GM12878 (cell line): Measurements from ENCODE around the gene ARID1A. TPM values are rescaled to one million over a fixed set of nuclear protein-coding genes. Genes with fewer than 3 reads are reported as not detected.

Experiments used
- ATAC-seq: fragments of 200-7000 bp; cut with Tn5 transposase; 3 replicates; pipeline ENCODE4 v1.9.1; 2020; ENCODE audit warnings: mild to moderate bottlenecking, moderate library complexity
- BruUV-seq: library from RNA; stranded (reverse); fragments of 400-500 nt; replicated peaks from 2 replicates; lab custom pipeline; 2021; lab: Mats Ljungman, UMichigan
- CTCF ChIA-PET: fragments of 300-600 bp; sonication (Branson Sonifier 250); formaldehyde crosslinking; extraction: SDS; loops from one replicate; lab custom pipeline; 2021; ENCODE audit warnings: inconsistent platforms; lab: Yijun Ruan, JAX
- POLR2A ChIA-PET: fragments of 350-600 bp; formaldehyde crosslinking; extraction: SDS; loops from one replicate; lab custom pipeline; 2021; ENCODE audit warnings: inconsistent platforms; lab: Charles Lee
- RAD21 ChIA-PET: fragments of 300-600 bp; sonication (Branson Sonifier 250); formaldehyde crosslinking; loops from one replicate; lab custom pipeline; 2023; ENCODE audit warnings: antibody characterized with exemption; ENCODE audit not compliant: unreplicated experiment; lab: Charles Lee
- SMC1A ChIA-PET: fragments of 300-600 bp; sonication (Branson Sonifier 250); formaldehyde crosslinking; loops from one replicate; lab custom pipeline; 2023; ENCODE audit not compliant: unreplicated experiment, uncharacterized antibody; lab: Charles Lee
- DNase-seq: peaks from one replicate; pipeline ENCODE4 v3.0.0-alpha.2; 2011; ENCODE audit warnings: low read depth, low spot score
- FAIRE-seq: peaks from 3 replicates; lab custom pipeline; 2011; peaks lifted over from hg19 to GRCh38; lab: Jason Lieb, UNC
- H2AFZ ChIP-seq: 2 replicates; pipeline ENCODE4 v1.6.0; 2011; ENCODE audit warnings: low read depth, low read length, control low read depth; ENCODE audit not compliant: control insufficient read depth
- H3K27ac ChIP-seq: 2 replicates; pipeline ENCODE4 v1.5.1; 2011; ENCODE audit warnings: control low read depth; ENCODE audit not compliant: control insufficient read depth, insufficient read depth
- H3K27me3 ChIP-seq, 2 experiments: replicated peaks in 1 of 2; 2 replicates each; pipeline versions ENCODE4 v1.6.0 to v1.6.1; 2011; ENCODE audit warnings: low read length in 1 of 2; ENCODE audit not compliant: control insufficient read depth in 2 of 2, insufficient read depth in 2 of 2
- H3K36me3 ChIP-seq, 2 experiments: 2 replicates each; pipeline ENCODE4 v1.5.1; 2011; ENCODE audit warnings: low read length in 1 of 2; ENCODE audit not compliant: control insufficient read depth in 2 of 2, insufficient read depth in 2 of 2
- H3K4me1 ChIP-seq: 2 replicates; pipeline ENCODE4 v1.6.1; 2011; ENCODE audit warnings: mild to moderate bottlenecking, low read length, moderate library complexity, mixed read lengths; ENCODE audit not compliant: control insufficient read depth, insufficient read depth
- H3K4me2 ChIP-seq: 2 replicates; pipeline ENCODE4 v1.6.0; 2011; ENCODE audit warnings: control low read depth; ENCODE audit not compliant: control insufficient read depth, insufficient read depth
- H3K4me3 ChIP-seq: fragments of 200-600 bp; sonication (generic); 2 replicates; pipeline ENCODE4 v1.5.1; 2016
- H3K79me2 ChIP-seq: 2 replicates; pipeline ENCODE4 v1.6.0; 2011; ENCODE audit warnings: low read length; ENCODE audit not compliant: control insufficient read depth, insufficient read depth
- H3K9ac ChIP-seq: 2 replicates; pipeline ENCODE4 v1.8.0; 2011; ENCODE audit warnings: low read length, control low read depth, mixed read lengths; ENCODE audit not compliant: control insufficient read depth, insufficient read depth
- H3K9me3 ChIP-seq: replicated peaks from 3 replicates; pipeline ENCODE4 v1.5.1; 2011; ENCODE audit warnings: mild to moderate bottlenecking, low read length; ENCODE audit not compliant: control insufficient read depth, insufficient read depth
- H4K20me1 ChIP-seq: 2 replicates; pipeline ENCODE4 v1.6.0; 2011; ENCODE audit not compliant: control insufficient read depth, insufficient read depth
- ATF2 ChIP-seq: IDR thresholded peaks from 2 replicates; pipeline ENCODE4 v1.6.1; 2012; ENCODE audit warnings: low read length, inconsistent platforms
- EED ChIP-seq: sonication (generic); IDR thresholded peaks from 2 replicates; pipeline ENCODE4 v1.6.1; 2016; ENCODE audit warnings: antibody characterized with exemption, low read depth
- EP300 ChIP-seq, 2 experiments: fragments of 150-350 bp in 1 of 2; IDR thresholded peaks; 2 replicates each; pipeline ENCODE4 v1.6.1; 2011 to 2012; ENCODE audit warnings: low read depth in 2 of 2, low read length in 2 of 2, borderline replicate concordance in 1 of 2, improper control_type of control experiment in 1 of 2, inconsistent platforms in 1 of 2; ENCODE audit not compliant: control insufficient read depth in 1 of 2
- MEF2A ChIP-seq: IDR thresholded peaks from 2 replicates; pipeline ENCODE4 v1.6.1; 2011; ENCODE audit warnings: low read depth, mild to moderate bottlenecking, low read length, moderate library complexity; ENCODE audit not compliant: insufficient read depth
- MTA3 ChIP-seq: IDR thresholded peaks from 2 replicates; pipeline ENCODE4 v1.6.1; 2012; ENCODE audit warnings: low read length, inconsistent platforms, borderline replicate concordance
- POLR2A ChIP-seq: IDR thresholded peaks from 2 replicates; pipeline ENCODE4 v1.6.1; 2011; ENCODE audit warnings: low read depth, mild to moderate bottlenecking, low read length
- POU2F2 ChIP-seq: IDR thresholded peaks from 3 replicates; pipeline ENCODE4 v1.6.1; 2011; ENCODE audit warnings: low read depth, mild to moderate bottlenecking, low read length, borderline replicate concordance
- SMAD5 ChIP-seq: IDR thresholded peaks from 2 replicates; pipeline ENCODE4 v1.6.1; 2016; ENCODE audit warnings: antibody characterized with exemption, low read depth
- SP1 ChIP-seq: IDR thresholded peaks from one replicate; pipeline ENCODE4 v1.6.1; 2011; ENCODE audit warnings: low read depth, low read length
- ZNF384 ChIP-seq: IDR thresholded peaks from 2 replicates; pipeline ENCODE4 v1.6.1; 2012; ENCODE audit warnings: low read depth, mild to moderate bottlenecking, low read length, improper control_type of control experiment, borderline replicate concordance
- WGBS: methylation state at CpG from one replicate; pipeline ENCODE4 v1.1.6; 2016; ENCODE audit warnings: low lambda C conversion rate; ENCODE audit not compliant: insufficient replicate concordance, insufficient coverage; ENCODE audit errors: missing lambda C conversion rate; 5-methylcytosine and 5-hydroxymethylcytosine counted together
- in situ Hi-C: fragments of 300-500 bp; cut with MboI; formaldehyde crosslinking; loops from 9 replicates; pipeline ENCODE4 v1.14.3; 2018; ENCODE audit warnings: mixed read lengths
- intact Hi-C: fragments of 100-400 bp; cut with micrococcal nuclease; formaldehyde crosslinking; loops from one replicate; pipeline ENCODE4 v1.14.2; 2022; ENCODE audit not compliant: unreplicated experiment
- polyA plus RNA-seq, 11 experiments: library from polyadenylated mRNA; depleted of rRNA in 4 of 11; unstranded in 6 of 11; stranded (reverse) in 5 of 11; fragments of >200 nt; fragmentation: Nextera tagmentation in 4 of 11; fragmentation: Illumina TruSeq in 1 of 11; extraction: Ambion mirVana in 4 of 11; extraction: Trizol in 1 of 11; gene quantifications; 1 replicate in 1 of 11; 2 replicates in 10 of 11; pipeline versions ENCODE4 v1.2.1 to v1.2.3, GENCODE V29; 2011 to 2016; ENCODE audit warnings: inconsistent platforms in 2 of 11, missing spikeins in 2 of 11, low read depth in 1 of 11
- total RNA-seq, 4 experiments: library from RNA; depleted of rRNA in 3 of 4; stranded (reverse); fragments of >200 nt in 3 of 4; fragmentation: Illumina TruSeq in 1 of 4; extraction: Trizol in 1 of 4; gene quantifications; 2 replicates each; pipeline versions ENCODE4 v1.2.1 to v1.2.3, GENCODE V29; 2013 to 2021

The ARID1A gene
- total and polyA plus RNA-seq, 10 of the 15 experiments (the other 5 are each of a cell fraction or from before 2014, with no cell fraction given): 10.0 to 98.0 (median 23.5) TPM

- Histone ChIP-seq H3K36me3 (peaks cover 0 to 5% of the 10 kb centered on the region in 2 experiments; a peak in 3 of 4 replicates), H4K20me1 (no peaks in the 10 kb centered on the region), H3K4me2 (peak overlapping the region; percentile 96), H3K27me3 (no peaks in the 10 kb centered on the region), H3K9ac (peak overlapping the region; percentile 93), H3K9me3 (no peaks in the 10 kb centered on the region), H3K4me3 (peak overlapping the region; percentile 72), H3K79me2 (peaks cover 23% of the 10 kb centered on the region), H3K27ac (peak overlapping the region; percentile 99), H3K4me1 (peaks cover 43% of the 10 kb centered on the region), H2AFZ (peak overlapping the region; percentile 86)
- TSS peak; percentile 82 for BruUV-seq
- SMC1A ChIA-PET: interaction anchor here (0.8 to 9.3 kb wide), 21 partner anchors 10 to 188 kb away, joined by 3 to 268 read pairs (median 9); no protein-coding TSS in a partner anchor
- peak; percentile 47 for ATAC-seq
- DNase-seq: no peak
- TF ChIP-seq POU2F2: no peak
- 0 out of 2 replicates have a peak, but pooled peaks have one; percentile 26 for TF ChIP-seq ATF2
- TF ChIP-seq MEF2A: no peak
- TF ChIP-seq MTA3: peak; percentile 5; the same call in 1 of the 2 replicates
- TF ChIP-seq POLR2A: peak; percentile 41
- no peak for TF ChIP-seq SP1
- TF ChIP-seq ZNF384: peak; percentile 69; the same call in 1 of the 2 replicates
- TF ChIP-seq EP300 (IDR thresholded peaks at IDR 0.05; ENCODE audit: borderline replicate concordance in 1 of 2, control insufficient read depth in 1 of 2, low read depth in 2 of 2, low read length in 2 of 2): 0 out of 4 replicates have a peak, but pooled peaks of 1 of the 2 experiments have one; percentile 3
- peak; percentile 4 for TF ChIP-seq EED
- 0 out of 2 replicates have a peak, but pooled peaks have one; percentile 12 for TF ChIP-seq SMAD5
- RAD21 ChIA-PET: interaction anchor here (1.0 to 6.4 kb wide), 17 partner anchors 10 to 286 kb away, joined by 4 to 262 read pairs (median 11); no protein-coding TSS in a partner anchor
- in situ Hi-C loops: loop anchor here (5.0 kb wide), 1 partner anchor 179 kb away; no protein-coding TSS in a partner anchor
- no peak for FAIRE-seq
- 30% methylated on average over 12 of the region's 12 CpGs for WGBS
- intact Hi-C loops: loop anchor here (1.0 to 5.0 kb wide), 4 partner anchors 42 to 284 kb away; no protein-coding TSS in a partner anchor
- POLR2A ChIA-PET: interaction anchor here (0.5 to 5.1 kb wide), 9 partner anchors 43 to 1950 kb away, joined by 3 to 69 read pairs (median 9); partner anchors contain the start of genes ARID1A and YTHDF2
- CTCF ChIA-PET: interaction anchor here (0.7 to 7.6 kb wide), 17 partner anchors 15 to 287 kb away, joined by 3 to 450 read pairs (median 4); no protein-coding TSS in a partner anchor
Observed at GRCh38 chr1:26786437-26787380, 90.9 kb downstream of the ARID1A start.
